Myocyte (in vitro differentiated cells): ENCODE data around the gene SCLY. TPM values are rescaled to one million over a fixed set of nuclear protein-coding genes. Genes with fewer than 3 reads are reported as not detected.
"Not testable (repeated sequence)": the region's sequence is repeated elsewhere in the genome, so short reads cannot be mapped to it uniquely, and the experiment has no call there.

ENCODE experiments used
- DNase-seq: peaks from one replicate; pipeline ENCODE4 v3.0.0-alpha.2; 2012; ENCODE audit warnings: low read depth
- polyA plus RNA-seq: library from polyadenylated mRNA; unstranded; fragments of >200 nt; gene quantifications from one replicate; pipeline ENCODE4 v1.2.1, GENCODE V29; 2012; ENCODE audit warnings: missing spikeins
- total RNA-seq: library from RNA; depleted of rRNA; stranded (reverse); fragments of >200 nt; gene quantifications from 2 replicates; pipeline ENCODE4 v1.2.3, GENCODE V29; 2014

Gene SCLY
- 20.6 and 34.4 TPM in 2 replicates for total RNA-seq
- 17.2 TPM for polyA plus RNA-seq

- DNase-seq: peak; percentile 98
Observed at GRCh38 chr2:238060542-238061314, at the start of gene SCLY. Gene SCLY (plus strand): TSS chr2:238061001. CDS start chr2:238061055, 54 bp downstream.

- no peak for DNase-seq
Observed at GRCh38 chr2:238013806-238014205, 47.0 kb upstream of the SCLY start.

GRCh38 chr2:238015705-238016104 is 45.1 kb upstream of the SCLY start:
- DNase-seq: no peak

- DNase-seq: no peak
Observed at GRCh38 chr2:238016526-238016925, 44.3 kb upstream of the SCLY start.

- DNase-seq: peak; percentile 77
Observed at GRCh38 chr2:238019962-238020361, 40.8 kb upstream of the SCLY start.

GRCh38 chr2:238020816-238021215 is 40.0 kb upstream of the SCLY start:
- no peak for DNase-seq

GRCh38 chr2:238021327-238021726 is 39.5 kb upstream of the SCLY start:
- DNase-seq: no peak

GRCh38 chr2:238022594-238023157 is 38.1 kb upstream of the SCLY start:
- DNase-seq: no peak

GRCh38 chr2:238023608-238024007 is 37.2 kb upstream of the SCLY start:
- no peak for DNase-seq

- DNase-seq: peak; percentile 62
Observed at GRCh38 chr2:238024986-238025385, 35.8 kb upstream of the SCLY start.

- DNase-seq: no peak
Observed at GRCh38 chr2:238025741-238026360, 35.0 kb upstream of the SCLY start.

GRCh38 chr2:238027058-238027457 is 33.7 kb upstream of the SCLY start:
- no peak for DNase-seq

- DNase-seq: no peak
Observed at GRCh38 chr2:238027591-238028415, 33.0 kb upstream of the SCLY start.

GRCh38 chr2:238029853-238030252 is 30.9 kb upstream of the SCLY start:
- no peak for DNase-seq

- no peak for DNase-seq
Observed at GRCh38 chr2:238030422-238031155, 30.2 kb upstream of the SCLY start.

GRCh38 chr2:238031751-238032150 is 29.1 kb upstream of the SCLY start:
- no peak for DNase-seq

- no peak for DNase-seq
Observed at GRCh38 chr2:238032755-238033337, 28.0 kb upstream of the SCLY start.

GRCh38 chr2:238033991-238034390 is 26.8 kb upstream of the SCLY start:
- DNase-seq: not testable (repeated sequence)

GRCh38 chr2:238038203-238038602 is 22.6 kb upstream of the SCLY start:
- no peak for DNase-seq

GRCh38 chr2:238039151-238039550 is 21.6 kb upstream of the SCLY start:
- DNase-seq: no peak
